Measurements from ENCODE around the gene GABRB3. TPM values are rescaled to one million over a fixed set of nuclear protein-coding genes. Genes with fewer than 3 reads are reported as not detected.

The GABRB3 gene
- total and polyA plus RNA-seq, 4 donors: 0.09 to 1.2 (median 0.50) TPM

GRCh38 chr15:26665957-26666791 lies 106.7 kb downstream of the GABRB3 start:
- Histone ChIP-seq H3K4me1 (ENCODE audit: control insufficient read depth in 4 of 4, insufficient read depth in 4 of 4, low read length in 3 of 4) (no peaks in the 10 kb centered on the region), H3K27me3 (ENCODE audit: control insufficient read depth in 4 of 4, insufficient read depth in 4 of 4, low read length in 3 of 4) (peaks cover 0 to 3% (median 0%) of the 10 kb centered on the region in 4 donors), H3K9ac (ENCODE audit: low read depth in 1 of 2, low read length in 2 of 2) (no peak overlapping the region), H3K36me3 (ENCODE audit: control insufficient read depth in 4 of 4, insufficient read depth in 3 of 4, low read depth in 1 of 4, low read length in 3 of 4) (no peaks in the 10 kb centered on the region), H3K4me3 (ENCODE audit: low read depth in 1 of 3, low read length in 3 of 3) (no peak overlapping the region), H3K27ac (ENCODE audit: low read depth in 1 of 2, low read length in 2 of 2) (no peak overlapping the region), H3K9me3 (ENCODE audit: control insufficient read depth in 4 of 4, low read length in 3 of 4) (no peaks in the 10 kb centered on the region)
- 67% methylated on average over 11 of the region's 11 CpGs for WGBS
- TF ChIP-seq HNF4G (IDR thresholded peaks at IDR 0.05): no peak
- TF ChIP-seq CTCF (IDR thresholded peaks at IDR 0.05; ENCODE audit: low read depth, low read length, missing input control): no peak
- no peak for TF ChIP-seq NR2F2 (IDR thresholded peaks at IDR 0.05)
- no peak for TF ChIP-seq YY1 (IDR thresholded peaks at IDR 0.05)
- no peak for TF ChIP-seq TAF1 (conservative IDR thresholded peaks at IDR 0.05)
- no peak for TF ChIP-seq JUND (IDR thresholded peaks at IDR 0.05)
- TF ChIP-seq GABPA (IDR thresholded peaks at IDR 0.05 in 1 of 2, conservative IDR thresholded peaks at IDR 0.05 in 1 of 2): no peak
- TF ChIP-seq MAX (IDR thresholded peaks at IDR 0.05): no peak
- TF ChIP-seq RAD21 (IDR thresholded peaks at IDR 0.05): no peak
- TF ChIP-seq EGR1 (IDR thresholded peaks at IDR 0.05; ENCODE audit: low read depth in 2 of 2): no peak
- no peak for TF ChIP-seq SP1 (IDR thresholded peaks at IDR 0.05)
- TF ChIP-seq REST (IDR thresholded peaks at IDR 0.05): no peak
- TF ChIP-seq HNF4A (conservative IDR thresholded peaks at IDR 0.05): no peak
- TF ChIP-seq FOXA2 (IDR thresholded peaks at IDR 0.05): no peak
- TF ChIP-seq RXRA (IDR thresholded peaks at IDR 0.05): no peak
- no peak for DNase-seq (ENCODE audit: low spot score)

- H3K4me3 ChIP-seq (ENCODE audit: low read depth in 1 of 3, low read length in 3 of 3): no peak overlapping the region
- no peaks in the 10 kb centered on the region for H3K27me3 ChIP-seq (ENCODE audit: control insufficient read depth in 4 of 4, insufficient read depth in 4 of 4, low read length in 3 of 4)
- no peak overlapping the region for H3K27ac ChIP-seq (ENCODE audit: low read depth in 1 of 2, low read length in 2 of 2)
- H3K36me3 ChIP-seq (ENCODE audit: control insufficient read depth in 4 of 4, insufficient read depth in 3 of 4, low read depth in 1 of 4, low read length in 3 of 4): no peaks in the 10 kb centered on the region
- no peaks in the 10 kb centered on the region for H3K9me3 ChIP-seq (ENCODE audit: control insufficient read depth in 4 of 4, low read length in 3 of 4)
- DNase-seq (ENCODE audit: low spot score): no peak
- 54% methylated on average over 6 of the region's 6 CpGs for WGBS
- no peak overlapping the region for H3K9ac ChIP-seq (ENCODE audit: low read depth in 1 of 2, low read length in 2 of 2)
- no peak for TF ChIP-seq REST (IDR thresholded peaks at IDR 0.05)
- no peak for TF ChIP-seq CTCF (IDR thresholded peaks at IDR 0.05; ENCODE audit: low read depth, low read length, missing input control)
- no peak for TF ChIP-seq YY1 (IDR thresholded peaks at IDR 0.05)
- TF ChIP-seq NR2F2 (IDR thresholded peaks at IDR 0.05): no peak
- no peak for TF ChIP-seq HNF4A (conservative IDR thresholded peaks at IDR 0.05)
- TF ChIP-seq FOXA1 (IDR thresholded peaks at IDR 0.05): no peak
- no peak for TF ChIP-seq GABPA (IDR thresholded peaks at IDR 0.05 in 1 of 2, conservative IDR thresholded peaks at IDR 0.05 in 1 of 2)
- TF ChIP-seq SP1 (IDR thresholded peaks at IDR 0.05): no peak
- no peaks in the 10 kb centered on the region for H3K4me1 ChIP-seq (ENCODE audit: control insufficient read depth in 4 of 4, insufficient read depth in 4 of 4, low read length in 3 of 4)
Observed at GRCh38 chr15:26662283-26662682, 110.6 kb downstream of the GABRB3 start.
